ENCODE measurements around the gene ITGB1BP1. TPM values are rescaled to one million over a fixed set of nuclear protein-coding genes. Genes with fewer than 3 reads are reported as not detected.

Gene ITGB1BP1
- total RNA-seq, 2 experiments from 2014 or later, result 93.9 to 104 TPM

DNA sequence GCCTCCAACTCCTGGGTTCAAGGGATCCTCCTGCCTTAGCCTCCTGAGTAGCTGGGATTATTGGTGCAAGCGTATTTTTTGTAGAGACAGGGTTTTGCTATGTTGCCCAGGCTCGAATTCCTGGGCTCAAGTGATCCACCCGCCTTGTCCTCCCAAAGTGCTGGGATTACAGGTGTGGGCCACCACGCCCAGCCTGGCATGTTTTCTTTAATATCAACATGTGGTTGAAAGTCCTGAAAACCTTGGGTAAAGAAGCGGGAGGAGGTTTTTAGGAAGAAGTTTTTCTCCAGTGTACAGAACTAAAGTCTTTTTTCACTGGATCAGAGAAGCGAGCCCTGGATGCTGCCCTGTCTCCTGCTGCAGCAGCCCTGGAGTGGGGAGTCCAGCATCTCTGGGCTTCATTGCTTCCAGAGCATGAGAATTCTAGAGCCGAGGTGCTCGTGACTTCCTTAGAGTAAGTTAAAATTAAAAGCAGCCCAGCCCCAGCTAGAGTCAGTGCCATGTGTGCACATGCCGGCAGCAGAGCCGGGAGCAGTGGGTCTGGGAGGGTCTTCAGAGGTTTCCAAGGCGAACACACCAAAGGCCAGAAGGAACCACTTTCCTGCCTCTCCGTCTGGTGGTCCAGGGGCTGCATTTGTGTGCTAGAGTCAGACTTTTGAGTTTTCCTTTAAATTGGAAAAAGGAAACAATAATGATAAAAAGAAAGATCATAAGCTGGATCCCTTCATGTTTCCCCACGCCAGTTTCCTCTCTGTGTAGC is 31.2 kb downstream of the ITGB1BP1 start:
- DNase-seq, result no peak
- Mint-ChIP-seq H3K27me3 (no peaks in the 10 kb centered on the region), H3K4me1 (no peaks in the 10 kb centered on the region), H3K27ac (no peak overlapping the region), H3K36me3 (ENCODE audit: low read depth) (no peaks in the 10 kb centered on the region), H3K9me3 (no peaks in the 10 kb centered on the region), H3K4me3 (no peak overlapping the region)
- ChIA-PET CTCF (interaction anchor here (1.0 kb wide), 1 partner anchor 10 kb away, joined by 4 read pairs; no protein-coding TSS in a partner anchor), POLR2A (interaction anchor here (0.6 kb wide), 1 partner anchor 313 kb away, joined by 3 read pairs; no protein-coding TSS in a partner anchor)

DNA sequence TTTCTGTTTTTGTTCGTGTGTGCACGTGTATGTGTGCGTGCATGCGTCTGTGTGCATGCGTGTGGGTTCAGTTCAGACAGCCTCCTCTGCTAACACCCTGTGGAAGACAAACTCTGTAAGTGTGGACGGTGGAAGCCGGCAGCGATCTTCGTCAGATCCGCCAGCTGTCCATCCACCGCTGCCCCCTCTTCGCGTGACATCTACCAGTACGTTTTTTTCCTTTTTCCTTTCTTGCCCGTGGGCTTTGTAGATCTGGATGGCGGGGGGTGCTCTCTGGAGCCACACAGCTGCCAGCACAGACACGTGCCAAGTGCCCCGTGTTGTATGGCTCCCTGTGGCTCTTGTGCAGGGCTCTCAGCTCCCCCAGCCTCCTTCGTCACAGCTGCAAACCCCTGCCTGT is 32.3 kb downstream of the ITGB1BP1 start:
- Mint-ChIP-seq H3K27me3 (no peaks in the 10 kb centered on the region), H3K27ac (no peak overlapping the region), H3K4me3 (no peak overlapping the region), H3K9me3 (no peaks in the 10 kb centered on the region), H3K4me1 (no peaks in the 10 kb centered on the region), H3K36me3 (ENCODE audit: low read depth) (no peaks in the 10 kb centered on the region)
- no peak for DNase-seq
- CTCF ChIA-PET, result interaction anchor here (0.6 kb wide), 1 partner anchor 54 kb away, joined by 3 read pairs; no protein-coding TSS in a partner anchor
- POLR2A ChIA-PET, result no interaction called here

DNA sequence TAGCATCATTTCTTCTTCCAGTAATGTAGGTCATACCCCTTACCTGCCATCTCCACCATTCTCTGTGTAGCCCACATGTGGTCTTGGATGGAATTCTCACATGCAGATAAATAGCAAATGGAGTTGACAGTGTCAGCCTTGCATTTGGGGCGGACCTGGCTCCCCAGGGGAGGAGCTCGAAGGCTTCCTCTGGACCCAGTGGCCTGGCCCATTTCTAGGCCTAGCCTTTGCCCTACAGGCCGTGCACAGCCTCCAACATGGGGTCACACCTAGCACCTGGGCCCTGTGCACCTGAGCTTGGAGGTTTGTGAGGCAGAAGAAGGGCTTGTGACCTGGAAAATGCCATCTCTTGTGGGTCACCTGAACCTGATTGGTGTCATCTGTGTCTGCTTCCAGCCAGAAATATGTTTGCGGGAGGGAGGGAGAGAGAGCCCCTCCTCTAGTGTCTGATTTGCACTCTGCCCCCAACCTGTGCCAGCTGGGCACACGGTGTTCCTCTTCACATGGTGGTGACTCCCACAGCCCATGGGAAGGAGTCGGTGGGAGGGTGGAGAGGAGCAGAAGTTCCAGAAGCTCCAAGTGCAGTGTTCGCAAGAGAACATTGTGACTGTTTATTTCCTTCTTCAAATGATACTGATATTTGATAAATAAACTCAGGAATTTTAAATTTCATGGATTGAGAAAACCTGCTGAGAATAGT is 33.0 kb downstream of the ITGB1BP1 start:
- CTCF ChIA-PET, result interaction anchor here (0.5 to 0.6 kb wide), 2 partner anchors 105 to 215 kb away, joined by 3 read pairs; no protein-coding TSS in a partner anchor
- Mint-ChIP-seq H3K27me3 (no peaks in the 10 kb centered on the region), H3K36me3 (ENCODE audit: low read depth) (no peaks in the 10 kb centered on the region), H3K27ac (no peak overlapping the region), H3K4me1 (no peaks in the 10 kb centered on the region), H3K9me3 (no peaks in the 10 kb centered on the region), H3K4me3 (no peak overlapping the region)
- POLR2A ChIA-PET, result no interaction called here
- no peak for DNase-seq

DNA sequence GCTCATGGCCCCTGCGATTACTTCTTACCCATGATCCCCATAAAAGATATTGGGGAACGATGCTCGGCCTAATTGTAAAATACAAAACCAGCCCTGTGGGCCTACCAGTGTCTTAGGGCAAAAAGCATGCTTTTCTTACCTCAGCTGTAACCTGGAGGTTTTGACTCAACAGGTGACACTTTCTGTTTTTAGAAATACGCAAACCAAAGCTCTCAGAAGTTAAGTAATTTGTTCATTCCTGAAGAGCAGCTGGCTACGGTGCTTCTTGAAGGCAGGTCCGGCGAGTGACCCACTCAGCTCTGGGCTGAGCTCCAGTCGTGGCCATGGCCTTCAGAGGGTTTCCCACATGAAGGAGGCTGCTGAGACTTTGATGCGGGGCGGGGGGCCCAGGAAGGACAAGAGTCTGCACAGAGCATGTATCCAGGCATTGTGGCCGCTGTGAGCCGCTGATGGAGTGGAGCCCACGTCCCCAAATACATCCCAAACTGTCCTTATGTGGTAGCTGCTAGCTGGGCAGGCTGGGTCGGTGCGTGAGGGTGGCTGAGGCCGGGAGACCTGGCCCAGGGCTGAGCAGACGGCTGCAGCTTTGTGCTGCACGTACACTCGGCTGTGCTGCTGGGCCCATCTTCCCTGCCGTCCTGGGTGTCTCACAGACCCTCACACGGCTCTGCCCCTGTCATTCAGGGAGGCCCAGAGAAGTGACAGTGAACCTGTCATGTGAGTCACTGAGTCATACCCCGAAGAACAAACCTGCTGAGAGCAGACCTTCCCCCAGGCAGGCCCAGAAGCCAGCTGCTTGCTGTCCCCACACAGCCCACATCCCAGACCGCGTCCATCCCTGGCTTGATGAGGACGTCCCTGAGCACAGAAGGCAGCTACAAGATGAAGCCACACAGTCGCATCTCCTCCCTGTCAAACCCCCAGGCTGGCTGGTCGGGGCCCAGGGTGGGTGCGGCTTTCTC is 34.1 kb downstream of the ITGB1BP1 start:
- no peak overlapping the region for H3K27ac Mint-ChIP-seq
- H3K36me3 Mint-ChIP-seq (ENCODE audit: low read depth), result no peaks in the 10 kb centered on the region
- H3K27me3 Mint-ChIP-seq, result no peaks in the 10 kb centered on the region
- POLR2A ChIA-PET, result no interaction called here
- H3K4me3 Mint-ChIP-seq, result no peak overlapping the region
- no peak for DNase-seq
- no peaks in the 10 kb centered on the region for H3K9me3 Mint-ChIP-seq
- CTCF ChIA-PET, result interaction anchor here (0.5 kb wide), 1 partner anchor 106 kb away, joined by 3 read pairs; no protein-coding TSS in a partner anchor
- no peaks in the 10 kb centered on the region for H3K4me1 Mint-ChIP-seq

DNA sequence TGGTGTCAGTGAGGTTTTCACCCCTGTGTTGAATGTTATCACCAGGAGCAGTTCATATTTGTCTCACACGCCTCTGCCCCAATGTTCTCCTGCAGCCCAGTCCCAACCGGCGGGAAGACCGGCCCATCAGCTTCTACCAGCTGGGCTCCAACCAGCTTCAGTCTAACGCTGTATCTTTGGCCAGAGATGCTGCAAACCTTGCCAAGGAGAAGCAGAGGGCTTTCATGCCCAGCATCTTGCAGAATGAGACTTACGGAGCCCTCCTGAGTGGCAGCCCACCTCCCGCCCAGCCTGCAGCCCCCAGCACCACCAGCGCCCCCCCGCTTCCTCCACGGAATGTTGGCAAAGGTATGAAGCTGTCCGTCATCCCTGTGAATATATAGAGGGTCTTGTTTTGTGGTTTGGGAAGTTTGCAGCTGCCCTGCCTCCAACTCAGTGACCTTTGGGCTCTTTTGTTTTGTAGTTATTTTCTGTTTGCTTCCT is 35.1 kb downstream of the ITGB1BP1 start:
- H3K27ac Mint-ChIP-seq, result no peak overlapping the region
- DNase-seq, result no peak
- no peaks in the 10 kb centered on the region for H3K27me3 Mint-ChIP-seq
- POLR2A ChIA-PET, result interaction anchor here (0.6 kb wide), 1 partner anchor 273 kb away, joined by 3 read pairs; no protein-coding TSS in a partner anchor
- H3K4me1 Mint-ChIP-seq, result no peaks in the 10 kb centered on the region
- no peak overlapping the region for H3K4me3 Mint-ChIP-seq
- H3K36me3 Mint-ChIP-seq (ENCODE audit: low read depth), result no peaks in the 10 kb centered on the region
- no peaks in the 10 kb centered on the region for H3K9me3 Mint-ChIP-seq
- CTCF ChIA-PET, result no interaction called here

DNA sequence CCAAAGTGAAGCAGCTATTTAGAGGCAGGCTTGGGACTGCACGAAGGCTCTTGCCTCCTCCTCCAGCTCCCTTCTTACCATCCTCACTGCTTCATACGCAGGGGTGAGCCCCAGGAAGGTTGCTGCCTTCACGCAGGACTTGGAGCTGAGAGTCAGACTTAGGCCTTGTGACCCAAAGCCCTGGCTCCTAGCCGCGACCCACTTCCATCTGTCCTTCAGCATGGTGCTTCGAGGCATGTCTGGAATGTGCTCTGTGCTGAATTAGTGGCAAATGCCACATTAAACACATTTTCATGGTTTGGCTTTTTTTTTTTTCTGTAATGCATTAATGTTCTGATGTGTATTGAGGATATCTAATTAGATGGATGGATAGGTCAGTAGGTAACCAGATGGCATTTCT is 37.5 kb downstream of the ITGB1BP1 start:
- Mint-ChIP-seq H3K27me3 (peaks cover 2% of the 10 kb centered on the region), H3K27ac (no peak overlapping the region), H3K4me1 (no peaks in the 10 kb centered on the region), H3K9me3 (no peaks in the 10 kb centered on the region), H3K36me3 (ENCODE audit: low read depth) (no peaks in the 10 kb centered on the region), H3K4me3 (no peak overlapping the region)
- POLR2A ChIA-PET, result no interaction called here
- no peak for DNase-seq
- CTCF ChIA-PET, result interaction anchor here (0.8 to 1.5 kb wide), 3 partner anchors 9 to 16 kb away, joined by 3 to 4 read pairs (median 4); no protein-coding TSS in a partner anchor

DNA sequence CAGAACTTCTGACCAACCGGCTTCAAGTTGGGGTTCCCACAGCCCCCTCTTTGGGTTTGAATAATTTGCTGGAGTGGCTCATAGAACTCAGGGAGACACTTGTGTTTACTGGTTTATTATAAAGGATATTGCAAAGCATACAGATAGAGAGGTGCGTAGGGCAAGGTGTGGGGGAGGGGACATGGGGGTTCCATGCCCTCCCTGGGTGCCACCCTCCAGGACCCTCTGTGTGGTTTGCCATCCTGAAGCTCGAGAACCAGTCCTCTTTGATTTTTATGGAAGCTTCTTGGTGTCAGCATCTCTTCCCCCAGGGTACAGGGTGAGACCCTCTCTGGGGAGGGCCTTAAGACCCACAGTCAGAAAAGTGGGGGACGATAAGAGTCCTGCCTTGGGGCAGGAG is 38.8 kb downstream of the ITGB1BP1 start:
- Mint-ChIP-seq H3K27ac (no peak overlapping the region), H3K36me3 (ENCODE audit: low read depth) (no peaks in the 10 kb centered on the region), H3K9me3 (no peaks in the 10 kb centered on the region), H3K4me1 (no peaks in the 10 kb centered on the region), H3K4me3 (no peak overlapping the region), H3K27me3 (peaks cover 2% of the 10 kb centered on the region)
- no peak for DNase-seq
- CTCF ChIA-PET, result interaction anchor here (0.6 to 1.5 kb wide), 3 partner anchors 9 to 664 kb away, joined by 3 to 5 read pairs (median 4); no protein-coding TSS in a partner anchor
- POLR2A ChIA-PET, result no interaction called here

DNA sequence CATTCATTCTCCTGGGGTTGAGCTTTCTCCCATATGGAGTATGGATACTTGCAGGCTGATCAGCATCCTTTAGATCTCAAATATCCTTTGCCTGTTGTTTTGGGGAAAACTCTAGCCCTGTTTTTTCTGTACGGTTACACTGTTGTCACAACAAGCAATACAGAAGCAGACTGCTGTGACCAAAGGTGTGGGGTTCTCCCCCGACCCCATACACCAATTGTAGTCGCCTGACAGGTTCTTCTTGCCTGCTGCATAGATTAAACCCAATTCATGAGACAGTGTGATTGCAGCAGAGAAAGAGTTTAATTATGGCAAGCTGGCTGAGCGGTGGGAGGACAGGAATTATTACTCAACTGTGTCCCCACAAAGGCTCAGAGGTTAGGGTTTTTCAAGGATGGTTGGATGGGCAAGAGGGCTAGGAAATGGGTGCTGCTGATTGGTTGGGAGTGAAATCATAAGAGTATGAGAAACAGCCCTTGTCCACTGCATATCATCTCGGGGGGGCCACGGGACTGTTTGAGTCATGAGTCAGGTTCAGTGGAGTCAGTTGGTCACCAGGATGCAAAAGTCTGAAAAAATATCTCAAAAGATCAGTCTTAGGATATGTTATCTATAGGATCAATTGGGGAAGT is 40.6 kb downstream of the ITGB1BP1 start:
- CTCF ChIA-PET, result no interaction called here
- no peaks in the 10 kb centered on the region for H3K9me3 Mint-ChIP-seq
- DNase-seq, result no peak
- H3K36me3 Mint-ChIP-seq (ENCODE audit: low read depth), result no peaks in the 10 kb centered on the region
- H3K27me3 Mint-ChIP-seq, result peaks cover 2% of the 10 kb centered on the region
- H3K4me3 Mint-ChIP-seq, result no peak overlapping the region
- no peaks in the 10 kb centered on the region for H3K4me1 Mint-ChIP-seq
- POLR2A ChIA-PET, result no interaction called here
- H3K27ac Mint-ChIP-seq, result no peak overlapping the region

DNA sequence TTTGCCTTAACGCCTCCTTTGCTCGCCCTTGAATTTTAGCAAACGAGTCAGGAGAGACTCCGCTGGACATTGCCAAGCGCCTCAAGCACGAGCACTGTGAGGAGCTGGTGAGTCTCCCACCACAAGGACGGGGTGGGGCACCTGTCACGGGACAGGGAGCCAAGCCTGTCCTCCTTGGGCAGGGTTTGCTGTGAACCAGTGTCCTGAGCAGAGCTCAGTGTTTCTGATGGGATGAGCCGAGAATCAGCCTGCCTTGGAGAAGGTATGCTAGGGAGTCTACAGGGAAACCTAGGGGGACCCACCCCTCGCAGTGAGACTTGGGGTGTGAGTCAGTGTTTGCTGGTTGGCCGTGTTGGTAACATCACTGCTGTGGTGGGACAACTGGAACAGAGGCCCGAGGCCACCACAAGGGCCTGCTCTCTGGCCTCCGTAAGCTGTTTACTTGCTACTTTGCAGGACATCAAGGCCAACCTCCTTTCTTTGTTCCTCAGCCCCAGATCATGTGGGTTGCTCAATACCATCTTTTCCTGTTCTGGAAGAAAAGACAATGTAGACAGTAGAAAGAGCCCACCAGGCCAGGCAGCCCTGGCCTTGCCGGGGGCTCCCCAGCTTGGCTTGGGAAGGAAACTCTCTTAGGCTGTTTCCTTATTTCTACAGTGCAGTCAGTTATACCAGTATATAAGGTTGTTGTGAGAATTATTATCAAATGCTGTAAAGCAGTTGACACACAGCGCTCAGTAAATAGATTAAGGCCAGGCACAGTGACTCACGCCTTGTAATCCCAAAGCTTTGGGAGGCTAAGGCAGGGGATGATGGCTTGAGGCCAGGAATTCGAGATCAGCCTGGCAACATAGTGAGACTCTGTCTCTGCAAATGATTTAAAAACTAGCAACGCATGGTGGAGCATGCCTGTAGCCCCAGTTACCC is 42.4 kb downstream of the ITGB1BP1 start:
- no peaks in the 10 kb centered on the region for H3K36me3 Mint-ChIP-seq (ENCODE audit: low read depth)
- H3K4me1 Mint-ChIP-seq, result no peaks in the 10 kb centered on the region
- DNase-seq, result no peak
- H3K4me3 Mint-ChIP-seq, result no peak overlapping the region
- no peaks in the 10 kb centered on the region for H3K9me3 Mint-ChIP-seq
- H3K27me3 Mint-ChIP-seq, result peaks cover 3% of the 10 kb centered on the region
- ChIA-PET CTCF (no interaction called here), POLR2A (no interaction called here)
- no peak overlapping the region for H3K27ac Mint-ChIP-seq

DNA sequence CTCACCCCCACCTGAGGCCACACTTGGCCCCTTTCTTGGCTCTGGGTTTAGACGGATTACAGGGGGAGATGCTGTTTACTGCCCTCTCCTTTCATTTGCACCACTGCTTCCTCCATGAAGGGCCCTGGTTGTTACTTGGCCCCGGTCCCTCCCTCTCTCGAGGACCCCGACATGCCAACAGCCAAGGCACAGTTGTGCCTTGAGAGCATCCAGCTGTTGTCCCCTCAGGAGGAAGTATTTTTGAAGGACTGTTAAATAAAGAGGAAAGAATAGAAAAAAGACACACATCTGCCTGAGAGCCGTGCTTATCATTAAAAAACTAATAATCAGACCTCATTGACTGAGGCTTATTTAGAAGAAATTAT is 44.0 kb downstream of the ITGB1BP1 start:
- Mint-ChIP-seq H3K27me3 (peaks cover 4% of the 10 kb centered on the region), H3K36me3 (ENCODE audit: low read depth) (no peaks in the 10 kb centered on the region)
- CTCF ChIA-PET, result no interaction called here

More for the DNA sequence above, 44.0 kb downstream of the ITGB1BP1 start:
- H3K4me1 Mint-ChIP-seq, result no peaks in the 10 kb centered on the region
- no peaks in the 10 kb centered on the region for H3K9me3 Mint-ChIP-seq
- no peak overlapping the region for H3K27ac Mint-ChIP-seq
- POLR2A ChIA-PET, result no interaction called here
- no peak for DNase-seq
- no peak overlapping the region for H3K4me3 Mint-ChIP-seq
